ENCODE data around the gene CPT1C. TPM values are rescaled to one million over a fixed set of nuclear protein-coding genes. Genes with fewer than 3 reads are reported as not detected.
A peak's percentile ranks its signal among the peaks of the same experiment; 100 is the strongest.

CPT1C gene
- total RNA-seq, result under 1 TPM; 0.52 to 0.82 TPM

DNA sequence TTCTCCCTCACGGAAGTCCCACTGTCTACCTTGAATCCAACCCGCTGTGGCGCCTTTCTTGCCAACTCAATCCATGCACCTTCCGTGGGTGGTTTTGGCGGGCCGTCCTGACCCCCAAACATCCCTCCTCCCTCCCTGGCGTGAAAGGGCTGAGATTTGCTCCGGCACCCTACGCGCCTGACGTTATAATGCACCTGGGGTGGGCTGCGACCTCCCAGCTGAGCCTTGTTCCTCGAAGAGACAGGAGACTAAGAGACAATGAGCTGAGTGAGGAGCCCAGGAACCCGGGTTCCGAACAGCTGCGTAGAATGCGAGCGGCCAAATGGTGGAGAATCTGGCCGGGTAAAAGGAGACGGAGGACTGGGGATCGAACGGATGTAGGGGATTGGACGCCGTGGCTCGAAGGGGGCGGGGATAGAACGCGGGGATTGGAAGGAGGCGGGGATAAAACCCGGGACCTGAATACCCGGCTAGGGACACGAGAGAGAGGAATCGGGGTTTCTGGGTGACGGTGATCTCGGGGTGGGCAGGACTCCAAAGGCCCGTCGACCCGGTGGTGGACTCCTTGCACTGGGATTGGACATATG lies at the start of gene CPT1C:
CPT1C (plus strand) TSS at position 461 of the 587 bp plus-strand sequence. CDS start 1,137 bp downstream, outside the sequence.
- ATAC-seq (peak; percentile 53), DNase-seq (peak; percentile 47)
- Mint-ChIP-seq H3K27ac (peak within 1 kb of the TSS; percentile 31), H3K4me1 (ENCODE audit: low read depth) (peaks cover 41% of the 10 kb centered on the region), H3K4me3 (peak within 1 kb of the TSS; percentile 55), H3K27me3 (ENCODE audit: low read depth) (peaks cover 21% of the 10 kb centered on the region), H3K9me3 (ENCODE audit: insufficient read depth) (no peaks in the 10 kb centered on the region), H3K36me3 (ENCODE audit: low read depth) (peaks cover 18% of the 10 kb centered on the region)
- POLR2A ChIA-PET, result no interaction called here
- CTCF ChIA-PET, result interaction anchor here (0.5 to 1.9 kb wide), 3 partner anchors 10 to 595 kb away, joined by 3 to 7 read pairs (median 4); no protein-coding TSS in a partner anchor

DNA sequence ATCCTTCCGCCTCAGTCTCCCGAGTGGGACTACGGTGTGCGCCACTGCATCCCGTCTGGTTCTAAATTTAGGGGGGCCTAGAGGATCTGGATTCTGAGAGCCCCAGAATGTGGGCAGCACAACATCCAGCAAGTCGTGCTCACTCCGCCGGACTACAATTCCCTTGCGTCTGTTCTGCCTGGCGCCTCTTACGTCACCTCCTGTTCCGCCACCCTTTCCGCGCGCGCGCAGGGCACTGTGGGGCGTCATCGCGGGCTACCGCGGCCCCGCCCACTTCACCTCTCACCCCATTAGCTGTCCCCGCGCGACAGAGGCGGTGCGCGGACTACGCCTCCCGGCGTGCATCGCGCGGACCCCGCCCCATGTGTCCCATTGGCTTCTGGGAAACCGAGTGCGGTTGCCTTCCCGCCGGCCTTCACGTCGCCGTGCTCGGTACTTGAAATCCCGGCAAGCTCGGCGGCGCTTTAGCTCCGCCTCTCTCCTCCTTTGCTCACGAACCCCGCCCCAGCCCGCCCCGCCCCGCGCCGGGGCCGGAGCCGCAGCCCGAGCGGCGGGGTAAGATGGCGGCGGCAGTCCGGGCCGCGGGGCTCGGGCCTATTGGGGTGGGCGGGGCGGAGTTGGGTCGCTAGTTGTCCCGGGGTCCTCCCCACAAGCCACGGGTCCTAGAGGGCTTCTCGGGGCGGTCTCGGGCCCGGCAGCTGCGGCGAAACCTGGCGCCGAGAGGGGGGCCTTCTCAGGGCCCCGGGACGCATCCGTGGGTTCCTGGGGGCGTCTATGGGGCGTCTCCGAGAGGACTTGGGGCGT lies 49.0 kb upstream of the CPT1C start, which contains the start of gene SCAF1:
SCAF1 (plus strand) TSS at position 522 of the 804 bp plus-strand sequence. CDS start 2,818 bp downstream, outside the sequence.
- peak; percentile 99 for DNase-seq
- ChIA-PET CTCF (interaction anchor here (0.9 to 2.8 kb wide), 7 partner anchors 22 to 137 kb away, joined by 3 to 13 read pairs (median 4); partner anchors contain the start of genes PRMT1 and RCN3), POLR2A (interaction anchor here (0.8 to 5.4 kb wide), 8 partner anchors 8 to 287 kb away, joined by 3 to 38 read pairs (median 4); partner anchors contain the start of genes ATF5, BCL2L12, IRF3 and NOSIP)
- Mint-ChIP-seq H3K36me3 (ENCODE audit: low read depth) (peaks cover 16% of the 10 kb centered on the region), H3K9me3 (ENCODE audit: insufficient read depth) (no peaks in the 10 kb centered on the region), H3K27ac (peak within 1 kb of the TSS; percentile 98), H3K4me1 (ENCODE audit: low read depth) (peaks cover 58% of the 10 kb centered on the region), H3K27me3 (ENCODE audit: low read depth) (peaks cover 4% of the 10 kb centered on the region), H3K4me3 (peak within 1 kb of the TSS; percentile 90)
- ATAC-seq, result peak; percentile 59

DNA sequence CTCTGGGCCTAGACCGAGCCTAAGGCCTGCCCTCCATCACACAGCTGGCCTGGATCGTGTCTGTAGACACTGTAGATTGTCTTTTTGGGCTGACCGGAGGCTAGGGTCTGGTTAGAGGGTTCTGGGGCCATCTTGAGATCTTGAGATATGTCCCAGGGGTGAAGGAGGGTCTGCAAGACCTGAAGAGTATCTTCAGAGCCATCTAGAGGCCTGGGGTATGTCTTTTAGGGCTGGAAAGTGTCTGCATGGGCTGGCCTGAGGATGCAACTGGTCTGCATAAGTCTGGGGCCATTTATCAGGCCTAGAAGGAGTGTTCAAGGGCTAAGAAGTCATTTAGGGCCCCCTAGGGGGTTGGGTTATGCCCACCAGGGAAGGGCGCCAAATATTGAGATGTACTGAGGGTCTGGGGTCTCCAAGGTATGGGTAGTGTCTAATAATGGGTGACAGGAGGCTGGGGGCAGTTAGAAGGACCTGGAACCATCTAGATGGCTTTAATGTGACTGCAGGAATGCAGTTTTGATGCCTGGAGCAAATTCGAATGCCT lies 48.4 kb upstream of the CPT1C start:
- POLR2A ChIA-PET, result interaction anchor here (0.8 to 5.4 kb wide), 5 partner anchors 14 to 62 kb away, joined by 3 to 38 read pairs (median 6); partner anchors contain the start of genes BCL2L12, IRF3, NOSIP and PRMT1
- peaks cover 57% of the 10 kb centered on the region for H3K4me1 Mint-ChIP-seq (ENCODE audit: low read depth)
- ATAC-seq (no peak), DNase-seq (no peak)
- peak overlapping the region; percentile 98 for H3K27ac Mint-ChIP-seq
- CTCF ChIA-PET, result interaction anchor here (1.0 to 2.8 kb wide), 8 partner anchors 21 to 138 kb away, joined by 3 to 13 read pairs (median 6); partner anchors contain the start of gene PRMT1
- H3K4me3 Mint-ChIP-seq, result peak overlapping the region; percentile 90
- peaks cover 21% of the 10 kb centered on the region for H3K36me3 Mint-ChIP-seq (ENCODE audit: low read depth)
- H3K9me3 Mint-ChIP-seq (ENCODE audit: insufficient read depth), result no peaks in the 10 kb centered on the region
- H3K27me3 Mint-ChIP-seq (ENCODE audit: low read depth), result peaks cover 4% of the 10 kb centered on the region

DNA sequence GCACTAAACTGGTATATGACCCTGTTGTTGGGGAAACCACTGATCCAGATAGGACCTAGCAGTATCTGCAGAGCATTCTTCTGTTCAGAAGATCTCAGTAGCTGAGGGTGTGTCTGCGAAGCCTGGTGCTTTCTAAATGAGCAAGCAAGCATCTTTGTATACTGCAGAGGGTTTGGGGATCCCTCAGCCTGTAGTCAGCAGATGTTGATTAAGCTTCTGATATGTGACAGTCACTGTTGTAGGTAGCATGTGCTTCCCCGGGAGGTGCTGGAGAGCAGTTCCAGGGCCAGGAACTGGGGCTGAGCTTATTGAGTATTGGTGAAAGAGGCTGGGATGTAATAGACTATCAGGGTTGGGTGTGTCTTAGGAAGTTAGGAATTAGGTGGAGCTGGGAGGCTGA lies 47.5 kb upstream of the CPT1C start:
- Mint-ChIP-seq H3K27me3 (ENCODE audit: low read depth) (peaks cover 1% of the 10 kb centered on the region), H3K4me1 (ENCODE audit: low read depth) (peaks cover 49% of the 10 kb centered on the region), H3K27ac (no peak overlapping the region), H3K9me3 (ENCODE audit: insufficient read depth) (no peaks in the 10 kb centered on the region), H3K36me3 (ENCODE audit: low read depth) (peaks cover 21% of the 10 kb centered on the region), H3K4me3 (peak overlapping the region; percentile 90)
- ChIA-PET CTCF (interaction anchor here (1.1 to 2.7 kb wide), 6 partner anchors 21 to 74 kb away, joined by 3 to 11 read pairs (median 6); partner anchors contain the start of gene PRMT1), POLR2A (interaction anchor here (0.8 to 5.4 kb wide), 4 partner anchors 14 to 63 kb away, joined by 3 to 38 read pairs (median 7); partner anchors contain the start of genes BCL2L12, IRF3, NOSIP and PRMT1)
- DNase-seq (no peak), ATAC-seq (no peak)

DNA sequence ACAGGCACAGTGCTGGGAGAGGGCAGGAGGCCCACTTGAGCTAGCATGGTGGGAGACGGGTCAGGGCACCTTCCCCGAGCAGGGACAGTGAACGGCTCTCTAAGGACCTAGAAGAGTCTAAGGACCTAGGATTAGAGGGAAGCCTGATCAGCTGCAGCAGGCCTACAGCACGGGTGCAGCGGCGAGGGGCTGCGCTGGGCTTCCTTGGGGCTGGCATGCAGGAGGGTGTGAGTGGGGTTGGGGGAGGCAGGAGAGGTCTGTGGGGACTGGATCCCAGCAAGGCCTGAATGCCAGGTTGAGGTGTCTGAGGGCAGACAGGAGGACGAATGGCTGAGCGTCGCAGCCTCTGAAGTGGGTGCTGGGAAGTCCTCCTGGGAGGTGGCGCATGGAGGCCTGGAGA lies 45.3 kb upstream of the CPT1C start:
- Mint-ChIP-seq H3K27me3 (ENCODE audit: low read depth) (no peaks in the 10 kb centered on the region), H3K36me3 (ENCODE audit: low read depth) (peaks cover 28% of the 10 kb centered on the region), H3K4me3 (no peak overlapping the region), H3K9me3 (ENCODE audit: insufficient read depth) (no peaks in the 10 kb centered on the region), H3K4me1 (ENCODE audit: low read depth) (peaks cover 35% of the 10 kb centered on the region), H3K27ac (peak overlapping the region; percentile 34)
- DNase-seq (no peak), ATAC-seq (no peak)
- ChIA-PET CTCF (interaction anchor here (1.3 kb wide), 1 partner anchor 35 kb away, joined by 3 read pairs; no protein-coding TSS in a partner anchor), POLR2A (interaction anchor here (0.8 to 1.0 kb wide), 2 partner anchors 15 to 151 kb away, joined by 3 to 4 read pairs; no protein-coding TSS in a partner anchor)

DNA sequence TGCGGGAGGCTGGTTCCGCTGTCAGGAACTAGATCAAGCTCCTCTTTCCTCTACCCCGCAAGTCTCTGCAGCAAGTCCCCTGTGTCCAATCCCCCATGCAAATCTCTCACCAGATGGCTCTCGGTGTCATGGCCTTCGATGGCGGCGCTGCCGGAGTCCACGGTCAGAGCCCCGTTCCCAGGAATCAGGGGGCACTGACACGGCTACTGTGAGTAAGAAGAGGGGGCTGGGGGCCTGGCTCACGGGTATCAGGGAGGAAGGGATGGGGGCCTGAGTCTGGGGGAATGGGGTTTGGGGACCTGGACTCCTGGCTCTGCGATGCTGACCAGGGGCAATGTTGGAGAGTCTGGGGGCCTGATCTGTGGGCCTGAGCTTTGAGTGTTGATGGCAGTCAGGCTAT lies 44.9 kb upstream of the CPT1C start:
- POLR2A ChIA-PET, result interaction anchor here (0.8 kb wide), 1 partner anchor 150 kb away, joined by 3 read pairs; no protein-coding TSS in a partner anchor
- Mint-ChIP-seq H3K9me3 (ENCODE audit: insufficient read depth) (no peaks in the 10 kb centered on the region), H3K4me3 (no peak overlapping the region), H3K27ac (no peak overlapping the region), H3K27me3 (ENCODE audit: low read depth) (no peaks in the 10 kb centered on the region), H3K4me1 (ENCODE audit: low read depth) (peaks cover 31% of the 10 kb centered on the region), H3K36me3 (ENCODE audit: low read depth) (peaks cover 28% of the 10 kb centered on the region)
- ATAC-seq (no peak), DNase-seq (no peak)
- CTCF ChIA-PET, result interaction anchor here (1.3 kb wide), 1 partner anchor 35 kb away, joined by 3 read pairs; no protein-coding TSS in a partner anchor

DNA sequence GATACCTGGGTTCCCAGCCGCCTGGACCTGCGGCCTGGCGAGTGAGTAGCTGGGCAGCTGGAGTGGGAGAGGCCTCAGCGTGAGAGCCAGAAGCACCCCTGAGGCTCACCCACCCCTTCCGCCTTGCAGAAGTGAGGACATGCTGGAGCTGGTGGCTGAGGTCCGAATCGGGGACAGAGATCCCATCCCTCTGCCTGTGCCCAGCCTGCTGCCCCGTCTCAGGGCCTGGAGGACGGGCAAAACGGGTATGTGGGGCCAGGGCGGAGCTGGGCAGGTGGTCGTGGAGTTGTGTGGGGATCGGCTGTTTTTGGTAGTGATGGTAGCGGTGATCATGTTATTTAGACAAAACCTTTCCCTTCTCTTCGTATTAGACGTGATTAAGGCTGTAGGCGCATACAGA lies 44.3 kb upstream of the CPT1C start:
- H3K27me3 Mint-ChIP-seq (ENCODE audit: low read depth), result no peaks in the 10 kb centered on the region
- peaks cover 29% of the 10 kb centered on the region for H3K36me3 Mint-ChIP-seq (ENCODE audit: low read depth)
- H3K4me3 Mint-ChIP-seq, result no peak overlapping the region
- CTCF ChIA-PET, result no interaction called here
- POLR2A ChIA-PET, result no interaction called here
- no peak overlapping the region for H3K27ac Mint-ChIP-seq
- no peaks in the 10 kb centered on the region for H3K9me3 Mint-ChIP-seq (ENCODE audit: insufficient read depth)
- ATAC-seq (no peak), DNase-seq (no peak)
- peaks cover 28% of the 10 kb centered on the region for H3K4me1 Mint-ChIP-seq (ENCODE audit: low read depth)

DNA sequence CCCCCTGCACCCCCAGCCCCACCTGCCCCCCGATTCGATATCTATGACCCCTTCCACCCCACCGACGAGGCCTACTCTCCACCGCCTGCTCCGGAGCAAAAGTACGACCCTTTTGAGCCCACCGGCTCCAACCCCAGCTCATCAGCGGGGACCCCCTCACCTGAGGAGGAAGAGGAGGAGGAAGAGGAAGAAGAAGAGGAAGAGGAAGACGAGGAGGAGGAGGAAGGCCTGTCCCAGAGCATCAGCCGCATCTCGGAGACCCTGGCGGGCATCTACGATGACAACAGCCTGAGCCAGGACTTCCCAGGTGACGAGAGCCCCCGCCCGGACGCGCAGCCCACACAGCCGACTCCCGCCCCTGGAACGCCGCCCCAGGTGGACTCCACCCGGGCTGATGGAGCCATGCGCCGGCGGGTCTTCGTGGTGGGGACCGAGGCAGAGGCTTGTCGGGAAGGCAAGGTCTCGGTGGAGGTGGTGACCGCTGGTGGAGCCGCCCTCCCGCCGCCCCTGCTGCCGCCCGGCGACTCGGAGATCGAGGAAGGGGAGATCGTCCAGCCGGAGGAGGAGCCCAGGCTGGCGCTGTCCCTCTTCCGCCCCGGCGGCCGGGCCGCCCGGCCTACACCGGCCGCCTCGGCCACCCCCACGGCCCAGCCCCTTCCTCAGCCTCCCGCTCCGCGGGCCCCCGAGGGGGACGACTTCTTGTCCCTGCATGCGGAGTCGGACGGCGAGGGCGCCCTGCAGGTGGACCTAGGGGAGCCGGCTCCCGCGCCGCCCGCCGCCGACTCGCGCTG lies 39.7 kb upstream of the CPT1C start:
- ATAC-seq (no peak), DNase-seq (no peak)
- POLR2A ChIA-PET, result no interaction called here
- Mint-ChIP-seq H3K27me3 (ENCODE audit: low read depth) (no peaks in the 10 kb centered on the region), H3K36me3 (ENCODE audit: low read depth) (peaks cover 44% of the 10 kb centered on the region), H3K4me3 (no peak overlapping the region), H3K27ac (no peak overlapping the region), H3K4me1 (ENCODE audit: low read depth) (peaks cover 1% of the 10 kb centered on the region), H3K9me3 (ENCODE audit: insufficient read depth) (no peaks in the 10 kb centered on the region)
- CTCF ChIA-PET, result no interaction called here

DNA sequence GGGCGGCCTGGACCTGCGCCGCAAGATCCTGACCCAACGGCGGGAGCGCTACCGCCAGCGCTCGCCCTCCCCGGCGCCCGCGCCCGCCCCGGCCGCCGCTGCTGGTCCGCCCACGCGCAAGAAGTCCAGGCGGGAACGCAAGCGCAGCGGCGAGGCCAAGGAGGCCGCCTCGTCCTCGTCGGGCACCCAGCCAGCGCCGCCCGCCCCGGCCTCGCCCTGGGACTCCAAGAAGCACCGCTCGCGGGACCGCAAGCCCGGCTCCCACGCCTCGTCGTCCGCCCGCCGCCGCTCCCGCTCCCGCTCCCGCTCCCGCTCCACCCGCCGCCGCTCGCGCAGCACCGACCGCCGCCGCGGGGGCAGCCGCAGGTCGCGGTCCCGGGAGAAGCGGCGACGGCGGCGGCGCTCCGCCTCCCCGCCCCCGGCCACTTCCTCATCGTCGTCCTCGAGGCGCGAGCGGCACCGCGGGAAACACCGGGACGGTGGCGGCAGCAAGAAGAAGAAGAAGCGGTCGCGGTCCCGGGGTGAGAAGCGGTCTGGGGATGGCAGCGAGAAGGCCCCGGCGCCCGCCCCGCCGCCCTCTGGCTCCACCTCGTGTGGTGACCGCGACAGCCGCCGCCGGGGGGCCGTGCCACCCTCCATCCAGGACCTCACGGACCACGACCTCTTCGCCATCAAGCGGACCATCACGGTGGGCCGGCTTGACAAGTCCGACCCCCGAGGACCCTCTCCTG lies 38.9 kb upstream of the CPT1C start:
- no peaks in the 10 kb centered on the region for H3K27me3 Mint-ChIP-seq (ENCODE audit: low read depth)
- no peak overlapping the region for H3K4me3 Mint-ChIP-seq
- ATAC-seq (no peak), DNase-seq (no peak)
- CTCF ChIA-PET, result no interaction called here
- H3K9me3 Mint-ChIP-seq (ENCODE audit: insufficient read depth), result no peaks in the 10 kb centered on the region
- POLR2A ChIA-PET, result no interaction called here
- peaks cover 1% of the 10 kb centered on the region for H3K4me1 Mint-ChIP-seq (ENCODE audit: low read depth)
- H3K27ac Mint-ChIP-seq, result no peak overlapping the region
- H3K36me3 Mint-ChIP-seq (ENCODE audit: low read depth), result peaks cover 43% of the 10 kb centered on the region

DNA sequence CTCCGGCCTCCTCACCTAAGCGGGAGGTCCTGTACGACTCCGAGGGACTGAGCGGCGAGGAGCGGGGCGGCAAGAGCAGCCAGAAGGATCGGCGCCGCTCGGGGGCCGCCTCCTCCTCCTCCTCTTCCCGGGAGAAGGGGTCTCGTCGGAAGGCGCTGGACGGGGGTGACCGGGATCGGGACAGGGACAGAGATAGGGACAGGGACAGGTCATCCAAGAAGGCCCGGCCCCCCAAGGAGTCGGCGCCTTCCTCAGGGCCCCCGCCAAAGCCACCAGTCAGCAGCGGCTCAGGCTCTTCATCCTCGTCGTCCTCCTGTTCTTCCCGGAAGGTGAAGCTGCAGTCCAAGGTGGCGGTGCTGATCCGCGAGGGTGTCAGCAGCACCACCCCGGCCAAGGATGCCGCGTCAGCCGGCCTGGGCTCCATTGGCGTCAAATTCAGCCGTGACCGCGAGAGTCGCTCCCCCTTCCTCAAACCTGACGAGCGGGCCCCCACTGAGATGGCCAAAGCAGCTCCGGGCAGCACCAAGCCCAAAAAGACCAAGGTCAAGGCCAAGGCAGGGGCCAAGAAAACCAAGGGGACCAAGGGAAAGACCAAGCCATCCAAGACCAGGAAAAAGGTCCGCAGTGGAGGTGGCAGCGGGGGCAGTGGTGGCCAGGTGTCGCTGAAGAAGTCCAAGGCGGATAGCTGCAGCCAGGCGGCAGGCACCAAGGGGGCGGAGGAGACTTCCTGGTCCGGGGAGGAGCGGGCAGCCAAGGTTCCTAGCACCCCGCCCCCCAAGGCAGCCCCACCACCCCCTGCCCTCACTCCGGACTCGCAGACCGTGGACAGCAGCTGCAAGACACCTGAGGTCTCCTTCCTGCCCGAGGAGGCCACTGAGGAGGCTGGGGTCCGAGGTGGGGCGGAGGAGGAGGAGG lies 38.1 kb upstream of the CPT1C start:
- Mint-ChIP-seq H3K36me3 (ENCODE audit: low read depth) (peaks cover 44% of the 10 kb centered on the region), H3K4me3 (no peak overlapping the region), H3K9me3 (ENCODE audit: insufficient read depth) (no peaks in the 10 kb centered on the region), H3K27ac (no peak overlapping the region), H3K27me3 (ENCODE audit: low read depth) (no peaks in the 10 kb centered on the region), H3K4me1 (ENCODE audit: low read depth) (peaks cover 3% of the 10 kb centered on the region)
- ATAC-seq (no peak), DNase-seq (no peak)
- POLR2A ChIA-PET, result no interaction called here
- CTCF ChIA-PET, result no interaction called here

Measured in activated CD8-positive, alpha-beta T cell treated with anti-CD3 and anti-CD28 coated beads, Interleukin-2, amount 10 ng/mL, durations not matched to agents 7 days and 5 days (primary cell).